ENCODE measurements around the gene DHRS2. TPM values are rescaled to one million over a fixed set of nuclear protein-coding genes. Genes with fewer than 3 reads are reported as not detected.

DHRS2 gene
- total and polyA plus RNA-seq, 2 of the 13 experiments (the other 11 are each of a cell fraction or from before 2014, with no cell fraction given): 1,621 to 3,021 TPM

DNA sequence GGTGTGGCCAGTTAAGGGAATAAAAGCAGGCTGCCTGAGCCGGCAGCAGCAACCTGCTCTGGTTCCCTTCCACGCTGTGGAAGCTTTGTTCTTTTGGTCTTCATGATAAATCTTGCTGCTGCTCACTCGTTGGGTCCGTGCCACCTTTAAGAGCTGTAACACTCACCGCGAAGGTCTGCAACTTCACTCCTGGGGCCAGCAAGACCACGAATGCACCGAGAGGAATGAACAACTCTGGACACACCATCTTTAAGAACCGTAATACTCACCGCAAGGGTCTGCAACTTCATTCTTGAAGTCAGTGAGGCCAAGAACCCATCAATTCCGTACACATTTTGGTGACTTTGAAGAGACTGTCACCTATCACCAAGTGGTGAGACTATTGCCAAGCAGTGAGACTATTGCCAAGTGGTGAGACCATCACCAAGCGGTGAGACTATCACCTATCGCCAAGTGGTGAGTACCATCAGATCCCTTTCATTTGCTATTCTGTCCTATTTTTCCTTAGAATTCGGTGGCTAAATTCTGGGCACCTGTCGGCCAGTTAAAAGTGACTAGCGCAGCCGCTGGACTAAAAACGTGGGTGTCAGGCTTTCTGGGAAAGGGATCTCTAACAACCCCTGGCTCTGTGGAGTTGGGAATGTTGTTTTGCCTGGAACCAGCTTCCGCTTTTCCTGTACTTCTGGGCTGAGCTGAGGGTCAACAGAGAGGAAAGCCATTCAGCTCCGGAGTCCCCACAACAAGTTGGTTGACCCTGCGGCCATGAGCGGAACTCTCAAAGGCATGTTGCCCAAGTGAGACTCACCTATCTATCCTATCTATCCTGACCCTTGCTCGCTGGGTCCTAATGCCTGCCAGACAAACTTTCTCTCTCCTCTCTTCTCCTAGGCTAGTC is at the start of gene DHRS2 (continued):
- TF ChIP-seq, protein P1, sequence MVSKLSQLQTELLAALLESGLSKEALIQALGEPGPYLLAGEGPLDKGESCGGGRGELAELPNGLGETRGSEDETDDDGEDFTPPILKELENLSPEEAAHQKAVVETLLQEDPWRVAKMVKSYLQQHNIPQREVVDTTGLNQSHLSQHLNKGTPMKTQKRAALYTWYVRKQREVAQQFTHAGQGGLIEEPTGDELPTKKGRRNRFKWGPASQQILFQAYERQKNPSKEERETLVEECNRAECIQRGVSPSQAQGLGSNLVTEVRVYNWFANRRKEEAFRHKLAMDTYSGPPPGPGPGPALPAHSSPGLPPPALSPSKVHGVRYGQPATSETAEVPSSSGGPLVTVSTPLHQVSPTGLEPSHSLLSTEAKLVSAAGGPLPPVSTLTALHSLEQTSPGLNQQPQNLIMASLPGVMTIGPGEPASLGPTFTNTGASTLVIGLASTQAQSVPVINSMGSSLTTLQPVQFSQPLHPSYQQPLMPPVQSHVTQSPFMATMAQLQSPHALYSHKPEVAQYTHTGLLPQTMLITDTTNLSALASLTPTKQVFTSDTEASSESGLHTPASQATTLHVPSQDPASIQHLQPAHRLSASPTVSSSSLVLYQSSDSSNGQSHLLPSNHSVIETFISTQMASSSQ (IDR thresholded peaks at IDR 0.05; ENCODE audit: low read depth): no peak
- TF ChIP-seq, protein P1 (CRISPR knock-in tag; IDR thresholded peaks at IDR 0.05; ENCODE audit: borderline replicate concordance): peak; percentile 78
- peak; percentile 48; the same call in 1 of the 2 replicates for TF ChIP-seq ZFP1 (CRISPR knock-in tag; IDR thresholded peaks at IDR 0.05)
- TF ChIP-seq, protein P2, sequence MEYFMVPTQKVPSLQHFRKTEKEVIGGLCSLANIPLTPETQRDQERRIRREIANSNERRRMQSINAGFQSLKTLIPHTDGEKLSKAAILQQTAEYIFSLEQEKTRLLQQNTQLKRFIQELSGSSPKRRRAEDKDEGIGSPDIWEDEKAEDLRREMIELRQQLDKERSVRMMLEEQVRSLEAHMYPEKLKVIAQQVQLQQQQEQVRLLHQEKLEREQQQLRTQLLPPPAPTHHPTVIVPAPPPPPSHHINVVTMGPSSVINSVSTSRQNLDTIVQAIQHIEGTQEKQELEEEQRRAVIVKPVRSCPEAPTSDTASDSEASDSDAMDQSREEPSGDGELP (IDR thresholded peaks at IDR 0.05; ENCODE audit: borderline replicate concordance, low read depth): no peak
- peak in 1 of 2 experiments; percentile 99; a peak in 2 of 4 replicates for TF ChIP-seq KLF16 (CRISPR knock-in tag; IDR thresholded peaks at IDR 0.05)
- TF ChIP-seq, protein P3, sequence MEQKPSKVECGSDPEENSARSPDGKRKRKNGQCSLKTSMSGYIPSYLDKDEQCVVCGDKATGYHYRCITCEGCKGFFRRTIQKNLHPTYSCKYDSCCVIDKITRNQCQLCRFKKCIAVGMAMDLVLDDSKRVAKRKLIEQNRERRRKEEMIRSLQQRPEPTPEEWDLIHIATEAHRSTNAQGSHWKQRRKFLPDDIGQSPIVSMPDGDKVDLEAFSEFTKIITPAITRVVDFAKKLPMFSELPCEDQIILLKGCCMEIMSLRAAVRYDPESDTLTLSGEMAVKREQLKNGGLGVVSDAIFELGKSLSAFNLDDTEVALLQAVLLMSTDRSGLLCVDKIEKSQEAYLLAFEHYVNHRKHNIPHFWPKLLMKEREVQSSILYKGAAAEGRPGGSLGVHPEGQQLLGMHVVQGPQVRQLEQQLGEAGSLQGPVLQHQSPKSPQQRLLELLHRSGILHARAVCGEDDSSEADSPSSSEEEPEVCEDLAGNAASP (CRISPR knock-in tag; IDR thresholded peaks at IDR 0.05; ENCODE audit: borderline replicate concordance): peak; percentile 81
- TF ChIP-seq ZNF850 (CRISPR knock-in tag; conservative IDR thresholded peaks at IDR 0.05): no peak
- peak; percentile 99 for TF ChIP-seq IKZF4 (CRISPR knock-in tag; IDR thresholded peaks at IDR 0.05; ENCODE audit: borderline replicate concordance, low read depth, not compliant biosample characterization)
- TF ChIP-seq ZNF33B (CRISPR knock-in tag; IDR thresholded peaks at IDR 0.05): peak; percentile 95
- no peak; the same call in 1 of the 2 replicates for TF ChIP-seq ZNF788 (CRISPR knock-in tag; IDR thresholded peaks at IDR 0.05; ENCODE audit: borderline replicate concordance)
- TF ChIP-seq, protein P4, sequence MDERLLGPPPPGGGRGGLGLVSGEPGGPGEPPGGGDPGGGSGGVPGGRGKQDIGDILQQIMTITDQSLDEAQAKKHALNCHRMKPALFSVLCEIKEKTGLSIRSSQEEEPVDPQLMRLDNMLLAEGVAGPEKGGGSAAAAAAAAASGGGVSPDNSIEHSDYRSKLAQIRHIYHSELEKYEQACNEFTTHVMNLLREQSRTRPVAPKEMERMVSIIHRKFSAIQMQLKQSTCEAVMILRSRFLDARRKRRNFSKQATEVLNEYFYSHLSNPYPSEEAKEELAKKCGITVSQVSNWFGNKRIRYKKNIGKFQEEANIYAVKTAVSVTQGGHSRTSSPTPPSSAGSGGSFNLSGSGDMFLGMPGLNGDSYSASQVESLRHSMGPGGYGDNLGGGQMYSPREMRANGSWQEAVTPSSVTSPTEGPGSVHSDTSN (CRISPR knock-in tag; IDR thresholded peaks at IDR 0.05): no peak
- peak; percentile 92 for TF ChIP-seq KAT8 (CRISPR knock-in tag; IDR thresholded peaks at IDR 0.05)
- 0 out of 2 replicates have a peak, but pooled peaks have one; percentile 21 for TF ChIP-seq ZNF83 (CRISPR knock-in tag; IDR thresholded peaks at IDR 0.05; ENCODE audit: borderline replicate concordance)
- TF ChIP-seq, protein P5, sequence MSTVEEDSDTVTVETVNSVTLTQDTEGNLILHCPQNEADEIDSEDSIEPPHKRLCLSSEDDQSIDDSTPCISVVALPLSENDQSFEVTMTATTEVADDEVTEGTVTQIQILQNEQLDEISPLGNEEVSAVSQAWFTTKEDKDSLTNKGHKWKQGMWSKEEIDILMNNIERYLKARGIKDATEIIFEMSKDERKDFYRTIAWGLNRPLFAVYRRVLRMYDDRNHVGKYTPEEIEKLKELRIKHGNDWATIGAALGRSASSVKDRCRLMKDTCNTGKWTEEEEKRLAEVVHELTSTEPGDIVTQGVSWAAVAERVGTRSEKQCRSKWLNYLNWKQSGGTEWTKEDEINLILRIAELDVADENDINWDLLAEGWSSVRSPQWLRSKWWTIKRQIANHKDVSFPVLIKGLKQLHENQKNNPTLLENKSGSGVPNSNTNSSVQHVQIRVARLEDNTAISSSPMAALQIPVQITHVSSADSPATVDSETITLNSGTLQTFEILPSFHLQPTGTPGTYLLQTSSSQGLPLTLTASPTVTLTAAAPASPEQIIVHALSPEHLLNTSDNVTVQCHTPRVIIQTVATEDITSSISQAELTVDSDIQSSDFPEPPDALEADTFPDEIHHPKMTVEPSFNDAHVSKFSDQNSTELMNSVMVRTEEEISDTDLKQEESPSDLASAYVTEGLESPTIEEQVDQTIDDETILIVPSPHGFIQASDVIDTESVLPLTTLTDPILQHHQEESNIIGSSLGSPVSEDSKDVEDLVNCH (CRISPR knock-in tag; IDR thresholded peaks at IDR 0.05): 0 out of 2 replicates have a peak, but pooled peaks have one; percentile 72
- peak; percentile 93 for TF ChIP-seq ZNF441 (CRISPR knock-in tag; IDR thresholded peaks at IDR 0.05; ENCODE audit: borderline replicate concordance)
- no peak for TF ChIP-seq NR2F2 (IDR thresholded peaks at IDR 0.05; ENCODE audit: borderline replicate concordance, low read depth)
- no peak; the same call in 1 of the 2 replicates for TF ChIP-seq CC2D1A (CRISPR knock-in tag; IDR thresholded peaks at IDR 0.05)
- TF ChIP-seq NFE2L1 (CRISPR knock-in tag; IDR thresholded peaks at IDR 0.05; ENCODE audit: borderline replicate concordance): peak; percentile 91; the same call in 1 of the 2 replicates

All from HepG2 (cell line).